GM12864 (cell line): ENCODE results near the gene PRKAR1B.

ENCODE experiments used
- DNase-seq: peaks from one replicate; pipeline ENCODE4 v3.0.0-alpha.2; 2011; ENCODE audit warnings: low read depth
- H3K4me3 ChIP-seq: 2 replicates; pipeline ENCODE4 v1.5.1; 2011; ENCODE audit warnings: mild to moderate bottlenecking, low read depth, low read length, control low read depth
- CTCF ChIP-seq: IDR thresholded peaks from 2 replicates; pipeline ENCODE4 v1.5.1; 2011; ENCODE audit warnings: low read depth, mild to moderate bottlenecking, moderate library complexity, low read length, control low read depth, inconsistent platforms; ENCODE audit errors: missing control alignments

Gene PRKAR1B

DNA sequence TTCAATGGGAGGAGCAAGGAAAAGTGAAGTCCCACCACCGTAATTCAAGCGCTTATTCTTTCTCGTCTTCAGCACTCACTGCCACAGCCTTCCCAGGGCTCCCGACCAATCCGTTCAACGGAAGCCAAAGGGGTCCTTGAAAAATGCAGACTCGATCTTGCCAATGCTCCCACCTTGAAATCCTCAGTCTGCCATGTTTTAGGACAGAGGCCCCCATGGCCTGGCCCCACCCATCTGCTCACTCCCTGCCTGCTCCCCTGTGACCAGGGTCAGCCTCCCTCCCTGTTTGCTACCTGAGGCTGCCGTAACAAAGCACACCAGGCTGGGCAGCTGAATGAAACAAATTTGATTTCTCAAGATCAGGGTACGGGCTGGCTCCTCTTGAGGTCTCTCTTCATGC is 3.5 kb downstream of the PRKAR1B start:
- no peak overlapping the region for H3K4me3 ChIP-seq
- no peak for DNase-seq
- TF ChIP-seq CTCF, result no peak

- H3K4me3 ChIP-seq, result no peak overlapping the region
- no peak for DNase-seq
- no peak for TF ChIP-seq CTCF
Observed at GRCh38 chr7:721619-722248, 5.3 kb downstream of the PRKAR1B start.

GRCh38 chr7:716636-717035 is 10.4 kb downstream of the PRKAR1B start:
- TF ChIP-seq CTCF, result no peak
- DNase-seq, result no peak
- no peak overlapping the region for H3K4me3 ChIP-seq

GRCh38 chr7:716222-716621 is 10.9 kb downstream of the PRKAR1B start:
- DNase-seq, result no peak
- H3K4me3 ChIP-seq, result no peak overlapping the region
- no peak for TF ChIP-seq CTCF

DNA sequence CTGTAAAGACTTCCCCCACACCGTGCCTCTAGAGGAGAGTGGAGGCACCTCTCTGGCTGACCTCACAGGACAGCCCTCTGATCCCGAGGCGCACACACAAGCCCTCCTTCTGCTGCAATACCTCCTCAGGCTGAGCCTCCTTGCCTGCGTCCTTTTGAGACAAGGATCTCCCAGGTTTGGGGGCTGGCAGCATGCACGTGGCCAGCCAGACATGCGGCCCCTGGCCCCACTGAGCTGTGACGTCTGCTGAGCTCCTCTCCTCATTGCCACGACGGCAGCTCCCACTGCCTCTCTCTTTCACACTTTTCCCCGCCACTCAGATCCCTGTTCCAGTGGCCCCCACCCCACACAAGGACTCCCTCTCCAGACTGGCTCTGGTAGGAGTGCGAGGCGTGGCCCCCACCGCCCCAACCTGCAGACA is 12.8 kb downstream of the PRKAR1B start:
- TF ChIP-seq CTCF, result no peak
- H3K4me3 ChIP-seq, result no peak overlapping the region
- no peak for DNase-seq

DNA sequence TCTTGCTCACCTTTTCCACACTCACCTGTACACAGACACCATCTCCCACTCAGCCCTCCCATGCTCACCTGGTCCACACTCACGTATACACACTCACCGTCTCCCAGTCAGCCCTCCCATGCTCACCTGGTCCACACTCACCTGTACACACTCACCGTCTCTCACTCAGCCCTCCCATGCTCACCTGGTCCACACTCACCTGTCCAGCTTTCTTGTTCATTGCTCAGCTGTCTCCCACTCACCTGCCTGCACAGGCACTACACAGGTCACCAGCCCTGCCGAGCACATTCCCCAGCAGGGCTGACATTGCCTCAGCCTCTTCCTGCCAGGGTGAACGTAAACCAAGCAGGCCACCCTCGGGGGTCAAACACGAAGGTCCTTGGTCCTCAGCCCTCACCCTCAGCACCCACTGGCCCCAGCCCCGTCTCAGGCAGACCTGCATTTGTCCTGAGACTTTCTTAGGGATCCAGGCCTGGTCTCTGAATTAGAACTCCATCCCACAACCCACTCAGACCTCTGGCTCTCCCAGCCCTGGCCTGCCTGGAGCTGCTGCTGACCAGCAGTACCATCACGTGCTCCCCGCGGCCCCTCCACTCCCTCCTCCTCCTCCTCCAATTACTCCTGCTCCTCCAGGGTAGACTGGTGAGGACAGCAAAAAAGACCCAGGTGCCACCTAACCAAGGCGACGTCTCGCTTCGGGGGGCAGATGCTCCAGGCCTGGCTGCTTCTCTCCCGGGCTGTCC is 13.4 kb downstream of the PRKAR1B start:
- no peak for TF ChIP-seq CTCF
- no peak for DNase-seq
- no peak overlapping the region for H3K4me3 ChIP-seq

- TF ChIP-seq CTCF, result no peak
- no peak for DNase-seq
- no peak overlapping the region for H3K4me3 ChIP-seq
Observed at GRCh38 chr7:713139-713457, 14.0 kb downstream of the PRKAR1B start.
